Neural progenitor cell (in vitro differentiated cells): ENCODE results near the gene NKX2-4. TPM values are rescaled to one million over a fixed set of nuclear protein-coding genes. Genes with fewer than 3 reads are reported as not detected.

Source experiments
- DNase-seq: peaks from one replicate; pipeline ENCODE4 v3.0.0-alpha.2; 2016; ENCODE audit warnings: low spot score
- H2AFZ ChIP-seq: fragments of 200-600 bp; sonication (generic); replicated peaks from 2 replicates; pipeline ENCODE4 v1.6.1; 2016; ENCODE audit warnings: antibody characterized with exemption
- H3F3A ChIP-seq: fragments of 200-600 bp; sonication (generic); 2 replicates; pipeline ENCODE4 v1.6.1; 2016; ENCODE audit warnings: antibody characterized with exemption, low read depth
- H3K27ac ChIP-seq: fragments of 200-600 bp; sonication (generic); 2 replicates; pipeline ENCODE4 v1.5.1; 2016; ENCODE audit warnings: mild to moderate bottlenecking
- H3K27me3 ChIP-seq: fragments of 200-600 bp; sonication (generic); 2 replicates; pipeline ENCODE4 v1.6.1; 2016; ENCODE audit warnings: mild to moderate bottlenecking, moderate library complexity
- H3K36me3 ChIP-seq: fragments of 200-600 bp; sonication (generic); 2 replicates; pipeline ENCODE4 v1.5.1; 2016
- H3K4me1 ChIP-seq: fragments of 200-600 bp; sonication (generic); 2 replicates; pipeline ENCODE4 v1.6.1; 2016; ENCODE audit warnings: mixed run types
- H3K4me2 ChIP-seq: fragments of 200-600 bp; sonication (generic); 2 replicates; pipeline ENCODE4 v1.6.1; 2016
- H3K4me3 ChIP-seq: fragments of 200-600 bp; sonication (generic); 2 replicates; pipeline ENCODE4 v1.5.1; 2016
- H3K79me2 ChIP-seq: fragments of 200-600 bp; sonication (generic); 2 replicates; pipeline ENCODE4 v1.6.1; 2016; ENCODE audit warnings: low read depth
- H3K9ac ChIP-seq: fragments of 200-600 bp; sonication (generic); 2 replicates; pipeline ENCODE4 v1.6.1; 2016
- H3K9me3 ChIP-seq: fragments of 200-600 bp; sonication (generic); 2 replicates; pipeline ENCODE4 v1.5.1; 2016; ENCODE audit warnings: low read depth
- H4K20me1 ChIP-seq: fragments of 200-600 bp; sonication (generic); 2 replicates; pipeline ENCODE4 v1.6.1; 2016; ENCODE audit warnings: low read depth
- H3K27ac Mint-ChIP-seq: 3 replicates; pipeline ENCODE4 v1.8.0; 2021; ENCODE audit warnings: mixed read lengths
- H3K27me3 Mint-ChIP-seq: 2 replicates; pipeline ENCODE4 v1.8.0; 2022; ENCODE audit warnings: low read depth, mild to moderate bottlenecking, inconsistent platforms, moderate library complexity, mixed read lengths; ENCODE audit not compliant: insufficient read depth
- H3K36me3 Mint-ChIP-seq: 3 replicates; pipeline ENCODE4 v1.8.0; 2021; ENCODE audit warnings: mixed read lengths
- H3K4me1 Mint-ChIP-seq: 3 replicates; pipeline ENCODE4 v1.8.0; 2021; ENCODE audit warnings: mixed read lengths
- H3K4me3 Mint-ChIP-seq: 3 replicates; pipeline ENCODE4 v1.8.0; 2021; ENCODE audit warnings: mild to moderate bottlenecking, moderate library complexity, mixed read lengths
- H3K9me3 Mint-ChIP-seq: 3 replicates; pipeline ENCODE4 v1.8.0; 2020; ENCODE audit warnings: mixed read lengths
- CTCF ChIP-seq: fragments of 200-600 bp; sonication (generic); IDR thresholded peaks from 2 replicates; pipeline ENCODE4 v1.5.1; 2017; ENCODE audit warnings: antibody characterized with exemption, mild to moderate bottlenecking
- EZH2 ChIP-seq: fragments of 200-600 bp; sonication (generic); IDR thresholded peaks from 2 replicates; pipeline ENCODE4 v1.6.1; 2017; ENCODE audit warnings: antibody characterized with exemption, mild to moderate bottlenecking, moderate library complexity
- EZH2phosphoT487 ChIP-seq: fragments of 200-600 bp; sonication (generic); IDR thresholded peaks from 2 replicates; pipeline ENCODE4 v1.6.1; 2017; ENCODE audit warnings: antibody characterized with exemption
- total RNA-seq: library from RNA; depleted of rRNA; stranded (reverse); fragments of >200 nt; gene quantifications from 2 replicates; pipeline ENCODE4 v1.2.3, GENCODE V29; 2015; ENCODE audit warnings: low replicate concordance

Gene NKX2-4
- total RNA-seq, 1 donor from 2014 or later, result not detected

- no peak overlapping the region for H3K9ac ChIP-seq
- no peak overlapping the region for H3K4me3 ChIP-seq
- no peak overlapping the region for H3K27ac ChIP-seq
- peaks cover 3% of the 10 kb centered on the region for H4K20me1 ChIP-seq
- H3K79me2 ChIP-seq, result peaks cover 13% of the 10 kb centered on the region
- H3K9me3 Mint-ChIP-seq, result no peaks in the 10 kb centered on the region
- H3K4me1 Mint-ChIP-seq, result peaks cover 10% of the 10 kb centered on the region
- no peaks in the 10 kb centered on the region for H3K27me3 ChIP-seq
- H3K4me1 ChIP-seq, result peaks cover 7% of the 10 kb centered on the region
- H3K36me3 ChIP-seq, result peaks cover 29% of the 10 kb centered on the region
- no peak for DNase-seq
- no peaks in the 10 kb centered on the region for H3K9me3 ChIP-seq
- no peak overlapping the region for H2AFZ ChIP-seq
- TF ChIP-seq EZH2phosphoT487 (no peak), EZH2 (no peak), CTCF (no peak)
- H3K36me3 Mint-ChIP-seq, result peaks cover 26% of the 10 kb centered on the region
- peaks cover 8% of the 10 kb centered on the region for H3F3A ChIP-seq
- no peak overlapping the region for H3K27ac Mint-ChIP-seq
- no peak overlapping the region for H3K4me3 Mint-ChIP-seq
- no peak overlapping the region for H3K4me2 ChIP-seq
- H3K27me3 Mint-ChIP-seq, result no peaks in the 10 kb centered on the region
Observed at GRCh38 chr20:21361266-21361665, 36.1 kb downstream of the NKX2-4 start.

GRCh38 chr20:21360705-21361104 is 36.6 kb downstream of the NKX2-4 start:
- Mint-ChIP-seq H3K27ac (no peak overlapping the region), H3K27me3 (no peaks in the 10 kb centered on the region), H3K9me3 (no peaks in the 10 kb centered on the region), H3K4me3 (no peak overlapping the region), H3K4me1 (peaks cover 10% of the 10 kb centered on the region), H3K36me3 (peaks cover 26% of the 10 kb centered on the region)
- Histone ChIP-seq H3K4me3 (no peak overlapping the region), H3K4me1 (peaks cover 7% of the 10 kb centered on the region), H3K79me2 (peaks cover 13% of the 10 kb centered on the region), H3K4me2 (no peak overlapping the region), H4K20me1 (peaks cover 3% of the 10 kb centered on the region), H3K27me3 (no peaks in the 10 kb centered on the region), H3F3A (peaks cover 11% of the 10 kb centered on the region), H3K9me3 (no peaks in the 10 kb centered on the region), H2AFZ (no peak overlapping the region), H3K36me3 (peaks cover 33% of the 10 kb centered on the region), H3K27ac (no peak overlapping the region), H3K9ac (no peak overlapping the region)
- TF ChIP-seq CTCF (no peak), EZH2phosphoT487 (no peak), EZH2 (no peak)
- no peak for DNase-seq

- Mint-ChIP-seq H3K27ac (no peak overlapping the region), H3K4me3 (no peak overlapping the region), H3K9me3 (no peaks in the 10 kb centered on the region), H3K27me3 (no peaks in the 10 kb centered on the region), H3K4me1 (peaks cover 10% of the 10 kb centered on the region), H3K36me3 (peaks cover 31% of the 10 kb centered on the region)
- DNase-seq, result peak; percentile 15
- H3K27me3 ChIP-seq, result no peaks in the 10 kb centered on the region
- H3K4me2 ChIP-seq, result no peak overlapping the region
- peaks cover 27% of the 10 kb centered on the region for H3K36me3 ChIP-seq
- H3K4me3 ChIP-seq, result no peak overlapping the region
- peaks cover 7% of the 10 kb centered on the region for H3K4me1 ChIP-seq
- H4K20me1 ChIP-seq, result peaks cover 3% of the 10 kb centered on the region
- no peak overlapping the region for H2AFZ ChIP-seq
- peaks cover 13% of the 10 kb centered on the region for H3K79me2 ChIP-seq
- peaks cover 5% of the 10 kb centered on the region for H3F3A ChIP-seq
- no peak overlapping the region for H3K27ac ChIP-seq
- H3K9me3 ChIP-seq, result no peaks in the 10 kb centered on the region
- H3K9ac ChIP-seq, result no peak overlapping the region
- TF ChIP-seq EZH2 (no peak), CTCF (no peak), EZH2phosphoT487 (no peak)
Observed at GRCh38 chr20:21358737-21359136, 38.6 kb downstream of the NKX2-4 start.
